GM12878 (cell line): Measurements from ENCODE around the gene ANKRD16. TPM values are rescaled to one million over a fixed set of nuclear protein-coding genes. Genes with fewer than 3 reads are reported as not detected.

Source experiments
- BHLHE40 ChIP-seq, 2 experiments: fragments of 450-650 bp in 1 of 2; IDR thresholded peaks; 2 replicates each; pipeline ENCODE4 v1.6.1; 2011 to 2017; ENCODE audit warnings: low read depth in 2 of 2, borderline replicate concordance in 1 of 2, improper control_type of control experiment in 1 of 2, low read length in 1 of 2, mild to moderate bottlenecking in 1 of 2
- ETV6 ChIP-seq, 2 experiments: fragments of 450-650 bp in 1 of 2; IDR thresholded peaks in 1 of 2; conservative IDR thresholded peaks in 1 of 2; 2 replicates each; pipeline ENCODE4 v1.6.1; 2014; ENCODE audit warnings: antibody characterized with exemption in 1 of 2, borderline replicate concordance in 1 of 2, low read depth in 1 of 2, mild to moderate bottlenecking in 1 of 2, moderate library complexity in 1 of 2
- HDAC6 ChIP-seq: fragments of 200-600 bp; sonication (generic); IDR thresholded peaks from one replicate; pipeline ENCODE4 v1.8.0; 2017; ENCODE audit warnings: antibody characterized with exemption; ENCODE audit not compliant: unreplicated experiment
- KDM1A ChIP-seq: fragments of 200-600 bp; sonication (generic); IDR thresholded peaks from 2 replicates; pipeline ENCODE4 v1.6.1; 2016; ENCODE audit warnings: borderline replicate concordance
- RAD51 ChIP-seq: fragments of 450-650 bp; IDR thresholded peaks from 2 replicates; pipeline ENCODE4 v1.6.1; 2016; ENCODE audit warnings: moderate library complexity, mild to moderate bottlenecking, inconsistent platforms
- RCOR1 ChIP-seq: conservative IDR thresholded peaks from 2 replicates; pipeline ENCODE4 v1.6.1; 2012; ENCODE audit warnings: low read depth, low read length, improper control_type of control experiment
- RELA ChIP-seq: fragments of 450-650 bp; IDR thresholded peaks from 2 replicates; pipeline ENCODE4 v1.8.0; 2014; ENCODE audit warnings: borderline replicate concordance; ENCODE audit not compliant: partially characterized antibody
- RUNX3 ChIP-seq: IDR thresholded peaks from 2 replicates; pipeline ENCODE4 v1.6.1; 2012; ENCODE audit warnings: low read length, inconsistent platforms
- SPI1 ChIP-seq: IDR thresholded peaks from 2 replicates; pipeline ENCODE4 v1.6.1; 2011; ENCODE audit warnings: low read depth, mild to moderate bottlenecking, low read length, moderate library complexity, borderline replicate concordance; ENCODE audit not compliant: insufficient read depth
- TCF12 ChIP-seq: IDR thresholded peaks from 2 replicates; pipeline ENCODE4 v1.6.1; 2011; ENCODE audit warnings: low read depth, mild to moderate bottlenecking, low read length
- YY1 ChIP-seq: IDR thresholded peaks from 2 replicates; pipeline ENCODE4 v1.6.1; 2011; ENCODE audit warnings: low read depth, mild to moderate bottlenecking, low read length
- ZNF384 ChIP-seq: IDR thresholded peaks from 2 replicates; pipeline ENCODE4 v1.6.1; 2012; ENCODE audit warnings: low read depth, mild to moderate bottlenecking, low read length, improper control_type of control experiment, borderline replicate concordance
- polyA plus RNA-seq, 11 experiments: library from polyadenylated mRNA; depleted of rRNA in 4 of 11; unstranded in 6 of 11; stranded (reverse) in 5 of 11; fragments of >200 nt; fragmentation: Nextera tagmentation in 4 of 11; fragmentation: Illumina TruSeq in 1 of 11; extraction: Ambion mirVana in 4 of 11; extraction: Trizol in 1 of 11; gene quantifications; 1 replicate in 1 of 11; 2 replicates in 10 of 11; pipeline versions ENCODE4 v1.2.1 to v1.2.3, GENCODE V29; 2011 to 2016; ENCODE audit warnings: inconsistent platforms in 2 of 11, missing spikeins in 2 of 11, low read depth in 1 of 11
- total RNA-seq, 4 experiments: library from RNA; depleted of rRNA in 3 of 4; stranded (reverse); fragments of >200 nt in 3 of 4; fragmentation: Illumina TruSeq in 1 of 4; extraction: Trizol in 1 of 4; gene quantifications; 2 replicates each; pipeline versions ENCODE4 v1.2.1 to v1.2.3, GENCODE V29; 2013 to 2021
- TF ChIP-seq, protein P1 (sequence below): fragments of 150-350 bp; IDR thresholded peaks from 2 replicates; pipeline ENCODE4 v1.6.1; 2016; ENCODE audit warnings: low read depth, low read length
- TF ChIP-seq, protein P2 (sequence below): fragments of 450-650 bp; IDR thresholded peaks from 2 replicates; pipeline ENCODE4 v1.6.1; 2017; ENCODE audit warnings: antibody characterized with exemption, mild to moderate bottlenecking, moderate library complexity
- TF ChIP-seq, protein P3 (sequence below): IDR thresholded peaks from 2 replicates; pipeline ENCODE4 v1.6.1; 2011; ENCODE audit warnings: borderline replicate concordance, low read depth, mild to moderate bottlenecking, moderate library complexity, low read length; ENCODE audit not compliant: insufficient read depth, poor library complexity, severe bottlenecking
- TF ChIP-seq, protein P4 (sequence below): IDR thresholded peaks from 2 replicates; pipeline ENCODE4 v1.6.1; 2012; ENCODE audit warnings: low read depth, low read length, improper control_type of control experiment

The ANKRD16 gene
- total and polyA plus RNA-seq, 10 of the 15 experiments (the other 5 are each of a cell fraction or from before 2014, with no cell fraction given) = 0.57 to 13.6 (median 4.4) TPM

DNA sequence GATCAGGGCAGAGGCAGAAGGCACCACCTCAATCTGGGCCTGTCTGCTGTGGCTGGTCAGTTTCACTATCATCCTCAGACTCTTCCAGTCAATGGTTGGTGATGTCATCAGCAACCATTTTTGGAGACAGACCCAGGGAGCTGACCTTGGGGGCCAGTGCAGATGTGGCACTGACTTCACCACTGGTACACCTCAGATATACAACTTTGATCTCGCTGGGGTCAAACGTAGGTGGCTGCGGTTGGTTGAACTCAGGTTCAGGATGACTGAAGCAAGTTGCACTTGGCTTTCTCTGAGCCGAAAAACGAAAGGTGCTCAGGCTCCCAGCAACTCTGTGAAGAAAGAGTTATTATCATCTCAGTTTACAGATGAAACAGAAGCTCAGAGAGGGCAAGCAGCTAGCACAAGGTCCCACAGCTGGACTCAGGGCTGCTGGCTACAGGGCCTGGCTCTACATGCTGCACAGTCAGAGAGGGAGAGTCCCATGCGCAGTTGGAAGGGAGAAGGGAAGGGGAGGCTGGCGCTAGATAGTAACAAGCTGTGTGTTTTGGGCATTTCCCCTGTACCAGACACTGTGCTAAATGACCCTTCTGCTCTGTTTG, 27.2 kb downstream of the ANKRD16 start (continued):
- TF ChIP-seq, protein P1, sequence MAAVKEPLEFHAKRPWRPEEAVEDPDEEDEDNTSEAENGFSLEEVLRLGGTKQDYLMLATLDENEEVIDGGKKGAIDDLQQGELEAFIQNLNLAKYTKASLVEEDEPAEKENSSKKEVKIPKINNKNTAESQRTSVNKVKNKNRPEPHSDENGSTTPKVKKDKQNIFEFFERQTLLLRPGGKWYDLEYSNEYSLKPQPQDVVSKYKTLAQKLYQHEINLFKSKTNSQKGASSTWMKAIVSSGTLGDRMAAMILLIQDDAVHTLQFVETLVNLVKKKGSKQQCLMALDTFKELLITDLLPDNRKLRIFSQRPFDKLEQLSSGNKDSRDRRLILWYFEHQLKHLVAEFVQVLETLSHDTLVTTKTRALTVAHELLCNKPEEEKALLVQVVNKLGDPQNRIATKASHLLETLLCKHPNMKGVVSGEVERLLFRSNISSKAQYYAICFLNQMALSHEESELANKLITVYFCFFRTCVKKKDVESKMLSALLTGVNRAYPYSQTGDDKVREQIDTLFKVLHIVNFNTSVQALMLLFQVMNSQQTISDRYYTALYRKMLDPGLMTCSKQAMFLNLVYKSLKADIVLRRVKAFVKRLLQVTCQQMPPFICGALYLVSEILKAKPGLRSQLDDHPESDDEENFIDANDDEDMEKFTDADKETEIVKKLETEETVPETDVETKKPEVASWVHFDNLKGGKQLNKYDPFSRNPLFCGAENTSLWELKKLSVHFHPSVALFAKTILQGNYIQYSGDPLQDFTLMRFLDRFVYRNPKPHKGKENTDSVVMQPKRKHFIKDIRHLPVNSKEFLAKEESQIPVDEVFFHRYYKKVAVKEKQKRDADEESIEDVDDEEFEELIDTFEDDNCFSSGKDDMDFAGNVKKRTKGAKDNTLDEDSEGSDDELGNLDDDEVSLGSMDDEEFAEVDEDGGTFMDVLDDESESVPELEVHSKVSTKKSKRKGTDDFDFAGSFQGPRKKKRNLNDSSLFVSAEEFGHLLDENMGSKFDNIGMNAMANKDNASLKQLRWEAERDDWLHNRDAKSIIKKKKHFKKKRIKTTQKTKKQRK = no peak
- no peak for TF ChIP-seq ZNF384
- peak; percentile 53 for TF ChIP-seq TCF12
- peak in 1 of 2 experiments; percentile 82; a peak in 2 of 4 replicates for TF ChIP-seq ETV6 (conservative IDR thresholded peaks at IDR 0.05 in 1 of 2, IDR thresholded peaks at IDR 0.05 in 1 of 2; ENCODE audit: borderline replicate concordance in 1 of 2, low read depth in 1 of 2)
- TF ChIP-seq, protein P2, sequence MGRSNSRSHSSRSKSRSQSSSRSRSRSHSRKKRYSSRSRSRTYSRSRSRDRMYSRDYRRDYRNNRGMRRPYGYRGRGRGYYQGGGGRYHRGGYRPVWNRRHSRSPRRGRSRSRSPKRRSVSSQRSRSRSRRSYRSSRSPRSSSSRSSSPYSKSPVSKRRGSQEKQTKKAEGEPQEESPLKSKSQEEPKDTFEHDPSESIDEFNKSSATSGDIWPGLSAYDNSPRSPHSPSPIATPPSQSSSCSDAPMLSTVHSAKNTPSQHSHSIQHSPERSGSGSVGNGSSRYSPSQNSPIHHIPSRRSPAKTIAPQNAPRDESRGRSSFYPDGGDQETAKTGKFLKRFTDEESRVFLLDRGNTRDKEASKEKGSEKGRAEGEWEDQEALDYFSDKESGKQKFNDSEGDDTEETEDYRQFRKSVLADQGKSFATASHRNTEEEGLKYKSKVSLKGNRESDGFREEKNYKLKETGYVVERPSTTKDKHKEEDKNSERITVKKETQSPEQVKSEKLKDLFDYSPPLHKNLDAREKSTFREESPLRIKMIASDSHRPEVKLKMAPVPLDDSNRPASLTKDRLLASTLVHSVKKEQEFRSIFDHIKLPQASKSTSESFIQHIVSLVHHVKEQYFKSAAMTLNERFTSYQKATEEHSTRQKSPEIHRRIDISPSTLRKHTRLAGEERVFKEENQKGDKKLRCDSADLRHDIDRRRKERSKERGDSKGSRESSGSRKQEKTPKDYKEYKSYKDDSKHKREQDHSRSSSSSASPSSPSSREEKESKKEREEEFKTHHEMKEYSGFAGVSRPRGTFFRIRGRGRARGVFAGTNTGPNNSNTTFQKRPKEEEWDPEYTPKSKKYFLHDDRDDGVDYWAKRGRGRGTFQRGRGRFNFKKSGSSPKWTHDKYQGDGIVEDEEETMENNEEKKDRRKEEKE = no peak
- no peak for TF ChIP-seq HDAC6
- TF ChIP-seq SPI1 = no peak
- TF ChIP-seq RCOR1 = peak; percentile 69; the same call in 1 of the 2 replicates
- TF ChIP-seq RELA = peak; percentile 17
- TF ChIP-seq RAD51 = peak; percentile 34; the same call in 1 of the 2 replicates
- TF ChIP-seq, protein P3, sequence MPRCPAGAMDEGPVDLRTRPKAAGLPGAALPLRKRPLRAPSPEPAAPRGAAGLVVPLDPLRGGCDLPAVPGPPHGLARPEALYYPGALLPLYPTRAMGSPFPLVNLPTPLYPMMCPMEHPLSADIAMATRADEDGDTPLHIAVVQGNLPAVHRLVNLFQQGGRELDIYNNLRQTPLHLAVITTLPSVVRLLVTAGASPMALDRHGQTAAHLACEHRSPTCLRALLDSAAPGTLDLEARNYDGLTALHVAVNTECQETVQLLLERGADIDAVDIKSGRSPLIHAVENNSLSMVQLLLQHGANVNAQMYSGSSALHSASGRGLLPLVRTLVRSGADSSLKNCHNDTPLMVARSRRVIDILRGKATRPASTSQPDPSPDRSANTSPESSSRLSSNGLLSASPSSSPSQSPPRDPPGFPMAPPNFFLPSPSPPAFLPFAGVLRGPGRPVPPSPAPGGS = peak; percentile 77
- TF ChIP-seq, protein P4, sequence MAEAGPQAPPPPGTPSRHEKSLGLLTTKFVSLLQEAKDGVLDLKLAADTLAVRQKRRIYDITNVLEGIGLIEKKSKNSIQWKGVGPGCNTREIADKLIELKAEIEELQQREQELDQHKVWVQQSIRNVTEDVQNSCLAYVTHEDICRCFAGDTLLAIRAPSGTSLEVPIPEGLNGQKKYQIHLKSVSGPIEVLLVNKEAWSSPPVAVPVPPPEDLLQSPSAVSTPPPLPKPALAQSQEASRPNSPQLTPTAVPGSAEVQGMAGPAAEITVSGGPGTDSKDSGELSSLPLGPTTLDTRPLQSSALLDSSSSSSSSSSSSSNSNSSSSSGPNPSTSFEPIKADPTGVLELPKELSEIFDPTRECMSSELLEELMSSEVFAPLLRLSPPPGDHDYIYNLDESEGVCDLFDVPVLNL = 0 out of 2 replicates have a peak, but pooled peaks have one; percentile 25
- TF ChIP-seq KDM1A = no peak; the same call in 1 of the 2 replicates
- TF ChIP-seq YY1 = peak; percentile 87
- peak; percentile 65 to 86; a peak in 3 of 4 replicates for TF ChIP-seq BHLHE40 (IDR thresholded peaks at IDR 0.05; ENCODE audit: borderline replicate concordance in 1 of 2, low read depth in 2 of 2, low read length in 1 of 2)
- peak; percentile 97 for TF ChIP-seq RUNX3
